HCT116 (cell line): Measurements from ENCODE around the gene EXOSC10. TPM values are rescaled to one million over a fixed set of nuclear protein-coding genes. Genes with fewer than 3 reads are reported as not detected.

ENCODE experiments used
- ATAC-seq: fragments of 200-7000 bp; cut with Tn5 transposase; 2 replicates; pipeline ENCODE4 v1.9.1; 2020; ENCODE audit warnings: mild to moderate bottlenecking, moderate library complexity
- BruUV-seq: library from RNA; stranded (reverse); fragments of 400-500 nt; replicated peaks from 2 replicates; lab custom pipeline; 2021; lab: Mats Ljungman, UMichigan
- CTCF ChIA-PET: fragments of 300-600 bp; sonication (Branson Sonifier 250); formaldehyde crosslinking; loops from one replicate; lab custom pipeline; 2021; ENCODE audit warnings: antibody characterized with exemption; lab: Charles Lee
- POLR2A ChIA-PET: fragments of 300-600, 350-600 bp; sonication (Branson Sonifier 250); formaldehyde crosslinking; loops from one replicate; lab custom pipeline; 2021; ENCODE audit warnings: antibody characterized with exemption; lab: Charles Lee
- RAD21 ChIA-PET, 2 experiments: fragments of 300-600 bp; sonication (Branson Sonifier 250); formaldehyde crosslinking; loops; one replicate each; lab custom pipeline; 2023; ENCODE audit warnings: low total read pairs in 2 of 2; ENCODE audit not compliant: uncharacterized antibody in 2 of 2, unreplicated experiment in 2 of 2, low non-redundant PET in 1 of 2; lab: Charles Lee
- DNase-seq: peaks from one replicate; pipeline ENCODE4 v3.0.0-alpha.2; 2010; ENCODE audit warnings: low read depth, low spot score
- H2AFZ ChIP-seq: fragments of 200-600 bp; shearing (Covaris generic), sonication (generic); 2 replicates; pipeline ENCODE4 v1.6.1; 2017; ENCODE audit warnings: low read depth, mixed run types, mixed read lengths, antibody characterized with exemption, low read length; ENCODE audit not compliant: poor library complexity, severe bottlenecking
- H3K27ac ChIP-seq: 2 replicates; pipeline ENCODE4 v1.5.1; 2012; ENCODE audit warnings: low read depth, low read length
- H3K27me3 ChIP-seq: fragments of 200-600 bp; sonication (generic); 2 replicates; pipeline ENCODE4 v1.6.1; 2016; ENCODE audit warnings: mixed run types, low read length, mixed read lengths; ENCODE audit not compliant: insufficient read depth
- H3K36me3 ChIP-seq, 2 experiments: fragments of 200-500 bp in 1 of 2; fragments of 200-600 bp in 1 of 2; sonication (Bioruptor generic) in 1 of 2; sonication (generic) in 1 of 2; 2 replicates each; pipeline versions ENCODE4 v1.5.1 to v1.6.1; 2014 to 2016; ENCODE audit warnings: low read length in 2 of 2, inconsistent platforms in 1 of 2, mixed read lengths in 1 of 2, mixed run types in 1 of 2; ENCODE audit not compliant: insufficient read depth in 2 of 2, control insufficient read depth in 1 of 2
- H3K4me1 ChIP-seq, 2 experiments: fragments of 200-600 bp in 1 of 2; sonication (generic) in 1 of 2; 2 replicates each; pipeline versions ENCODE4 v1.5.1 to v1.6.1; 2012 to 2017; ENCODE audit warnings: low read length in 2 of 2, inconsistent platforms in 1 of 2, mild to moderate bottlenecking in 1 of 2, mixed read lengths in 1 of 2, mixed run types in 1 of 2, moderate library complexity in 1 of 2; ENCODE audit not compliant: insufficient read depth in 2 of 2, control insufficient read depth in 1 of 2
- H3K4me2 ChIP-seq: fragments of 200-600 bp; sonication (generic); 2 replicates; pipeline ENCODE4 v1.6.1; 2017; ENCODE audit warnings: mixed run types, low read length, mixed read lengths
- H3K4me3 ChIP-seq, 2 experiments: fragments of 200-600 bp in 1 of 2; sonication (generic) in 1 of 2; replicated peaks in 1 of 2; 2 replicates each; pipeline ENCODE4 v1.5.1; 2011 to 2016; ENCODE audit warnings: low read length in 2 of 2, control low read depth in 1 of 2, low read depth in 1 of 2, mild to moderate bottlenecking in 1 of 2, mixed read lengths in 1 of 2, mixed run types in 1 of 2
- H3K79me2 ChIP-seq: fragments of 200-600 bp; sonication (generic); 2 replicates; pipeline ENCODE4 v1.6.1; 2017; ENCODE audit warnings: mild to moderate bottlenecking, mixed run types, low read length, moderate library complexity, mixed read lengths; ENCODE audit not compliant: insufficient read depth
- H3K9ac ChIP-seq: fragments of 200-600 bp; sonication (generic); 2 replicates; pipeline ENCODE4 v1.6.1; 2016; ENCODE audit warnings: low read length, mixed read lengths
- H3K9me2 ChIP-seq: fragments of 200-600 bp; sonication (generic), shearing (Covaris generic); 2 replicates; pipeline ENCODE4 v1.6.1; 2017; ENCODE audit warnings: mixed run types, mild to moderate bottlenecking, moderate library complexity; ENCODE audit not compliant: insufficient read depth
- H3K9me3 ChIP-seq, 2 experiments: fragments of 200-500 bp in 1 of 2; fragments of 200-600 bp in 1 of 2; sonication (Bioruptor generic) in 1 of 2; sonication (generic) in 1 of 2; 2 replicates each; pipeline ENCODE4 v1.6.1; 2014 to 2017; ENCODE audit warnings: low read length in 2 of 2, mixed read lengths in 2 of 2, inconsistent platforms in 1 of 2, low read depth in 1 of 2, mild to moderate bottlenecking in 1 of 2, mixed run types in 1 of 2, moderate library complexity in 1 of 2; ENCODE audit not compliant: control insufficient read depth in 1 of 2, insufficient read depth in 1 of 2
- H4K20me1 ChIP-seq: fragments of 200-600 bp; sonication (generic), shearing (Covaris generic); 2 replicates; pipeline ENCODE4 v1.6.1; 2017; ENCODE audit warnings: mixed run types, mild to moderate bottlenecking, moderate library complexity; ENCODE audit not compliant: insufficient read depth
- CBX3 ChIP-seq: IDR thresholded peaks from 2 replicates; pipeline ENCODE4 v1.6.1; 2012; ENCODE audit warnings: low read depth
- CEBPB ChIP-seq: IDR thresholded peaks from 2 replicates; pipeline ENCODE4 v1.6.1; 2012; ENCODE audit warnings: low read depth
- CTCF ChIP-seq, 3 experiments: fragments of 200-600 bp in 1 of 3; sonication (generic) in 1 of 3; IDR thresholded peaks in 2 of 3; conservative IDR thresholded peaks in 1 of 3; 2 replicates each; pipeline ENCODE4 v1.5.1; 2012 to 2017; ENCODE audit warnings: low read depth in 2 of 3, low read length in 2 of 3, antibody characterized with exemption in 1 of 3, borderline replicate concordance in 1 of 3, control low read depth in 1 of 3, mild to moderate bottlenecking in 1 of 3, mixed read lengths in 1 of 3, mixed run types in 1 of 3, moderate library complexity in 1 of 3; ENCODE audit not compliant: insufficient read depth in 1 of 3
- EGR1 ChIP-seq: IDR thresholded peaks from 2 replicates; pipeline ENCODE4 v1.6.1; 2012; ENCODE audit warnings: low read depth
- ELF1 ChIP-seq: IDR thresholded peaks from 2 replicates; pipeline ENCODE4 v1.6.1; 2012; ENCODE audit warnings: low read depth, borderline replicate concordance
- EZH2 ChIP-seq: fragments of 200-600 bp; sonication (generic); IDR thresholded peaks from 2 replicates; pipeline ENCODE4 v1.6.1; 2017; ENCODE audit warnings: antibody characterized with exemption, mixed run types
- JUND ChIP-seq: IDR thresholded peaks from 2 replicates; pipeline ENCODE4 v1.6.1; 2012
- MAX ChIP-seq: IDR thresholded peaks from 2 replicates; pipeline ENCODE4 v1.6.1; 2012
- POLR2A ChIP-seq: IDR thresholded peaks from 2 replicates; pipeline ENCODE4 v1.7.0; 2011; ENCODE audit warnings: borderline replicate concordance; ENCODE audit not compliant: insufficient read depth, insufficient read length; ENCODE audit errors: extremely low read depth
- POLR2AphosphoS5 ChIP-seq: IDR thresholded peaks from 2 replicates; pipeline ENCODE4 v1.6.1; 2011; ENCODE audit warnings: mild to moderate bottlenecking, low read depth, low read length, moderate library complexity
- RAD21 ChIP-seq: IDR thresholded peaks from 2 replicates; pipeline ENCODE4 v1.6.1; 2012; ENCODE audit warnings: low read depth, mild to moderate bottlenecking
- REST ChIP-seq: IDR thresholded peaks from 2 replicates; pipeline ENCODE4 v1.6.1; 2012; ENCODE audit warnings: low read depth
- SIN3A ChIP-seq: IDR thresholded peaks from 2 replicates; pipeline ENCODE4 v1.6.1; 2012; ENCODE audit warnings: low read depth
- SP1 ChIP-seq: IDR thresholded peaks from 2 replicates; pipeline ENCODE4 v1.6.1; 2012; ENCODE audit warnings: low read depth
- SRF ChIP-seq: IDR thresholded peaks from 2 replicates; pipeline ENCODE4 v1.6.1; 2012; ENCODE audit warnings: low read depth
- YY1 ChIP-seq: IDR thresholded peaks from 2 replicates; pipeline ENCODE4 v1.6.1; 2011; ENCODE audit warnings: low read length, low read depth, moderate library complexity, mild to moderate bottlenecking; ENCODE audit not compliant: insufficient replicate concordance; ENCODE audit errors: extremely low read depth
- ZBTB33 ChIP-seq: IDR thresholded peaks from 2 replicates; pipeline ENCODE4 v1.6.1; 2011; ENCODE audit warnings: mild to moderate bottlenecking, low read length, moderate library complexity; ENCODE audit not compliant: insufficient replicate concordance; ENCODE audit errors: extremely low read depth
- intact Hi-C: fragments of 100-400 bp; cut with micrococcal nuclease; formaldehyde crosslinking; loops from 2 replicates; pipeline ENCODE4 v1.10.0; 2022
- total RNA-seq: library from RNA; stranded (reverse); gene quantifications from one replicate; pipeline ENCODE4 v1.2.1, GENCODE V29; 2021; ENCODE audit not compliant: unreplicated experiment

Gene EXOSC10
- total RNA-seq, 1 experiment from 2014 or later, result 80.7 TPM

GRCh38 chr1:11131816-11132215, 32.1 kb upstream of the EXOSC10 start (continued):
- TF ChIP-seq MAX, result no peak
- no peak for TF ChIP-seq ELF1
- no peak for TF ChIP-seq CBX3

- no peaks in the 10 kb centered on the region for H3K79me2 ChIP-seq
- no peaks in the 10 kb centered on the region for H3K9me3 ChIP-seq
- no peak overlapping the region for H3K27ac ChIP-seq
- no peaks in the 10 kb centered on the region for H3K4me1 ChIP-seq
- intact Hi-C loops, result no loop called here
- H3K9ac ChIP-seq, result no peak overlapping the region
- TF ChIP-seq RAD21 (no peak), YY1 (no peak), SRF (no peak), ELF1 (no peak), CBX3 (no peak), POLR2A (no peak), JUND (no peak), EGR1 (no peak), ZBTB33 (no peak), EZH2 (no peak), POLR2AphosphoS5 (no peak), CTCF (IDR thresholded peaks at IDR 0.05 in 2 of 3, conservative IDR thresholded peaks at IDR 0.05 in 1 of 3; ENCODE audit: borderline replicate concordance in 1 of 3, insufficient read depth in 1 of 3, low read depth in 2 of 3, low read length in 2 of 3) (no peak), SP1 (no peak), CEBPB (no peak), SIN3A (no peak), REST (no peak)
- peaks cover 33 to 41% of the 10 kb centered on the region in 2 experiments; a peak in 3 of 4 replicates for H3K36me3 ChIP-seq
- H4K20me1 ChIP-seq, result no peaks in the 10 kb centered on the region
- no peaks in the 10 kb centered on the region for H3K27me3 ChIP-seq
- no peak for ATAC-seq
- BruUV-seq, result no TSS peak
- DNase-seq, result no peak
- H3K4me3 ChIP-seq, result no peak overlapping the region
- POLR2A ChIA-PET, result no interaction called here
- no peak overlapping the region for H2AFZ ChIP-seq
- no peak overlapping the region for H3K4me2 ChIP-seq
- RAD21 ChIA-PET, result no interaction called here
- no peaks in the 10 kb centered on the region for H3K9me2 ChIP-seq
- CTCF ChIA-PET, result no interaction called here
Observed at GRCh38 chr1:11130406-11130805, 30.7 kb upstream of the EXOSC10 start.
